ENCODE measurements around the gene SHISAL2B.
"Not testable (repeated sequence)": the region's sequence is repeated elsewhere in the genome, so short reads cannot be mapped to it uniquely, and the experiment has no call there.

SHISAL2B gene

DNA sequence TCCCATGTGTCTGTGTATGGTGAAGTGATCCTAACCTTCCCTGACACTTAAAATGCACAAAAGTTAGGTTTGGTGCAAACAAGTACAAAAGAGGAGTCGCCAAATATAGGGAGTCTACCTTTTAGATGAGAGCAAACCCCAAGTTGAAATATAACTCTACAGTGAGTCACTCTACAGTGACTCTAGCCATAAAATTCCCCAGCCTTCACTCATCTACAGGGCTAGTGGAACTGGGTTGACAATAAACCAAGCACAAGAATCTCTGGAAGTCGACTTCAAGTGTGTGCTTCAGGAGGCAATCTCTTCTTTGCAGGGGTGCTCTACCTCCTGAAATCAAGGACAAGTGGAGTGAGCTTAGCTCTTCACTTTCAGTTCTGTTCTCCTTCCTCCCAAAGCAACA, 3.3 kb downstream of the SHISAL2B start:
- TF ChIP-seq, protein P1, sequence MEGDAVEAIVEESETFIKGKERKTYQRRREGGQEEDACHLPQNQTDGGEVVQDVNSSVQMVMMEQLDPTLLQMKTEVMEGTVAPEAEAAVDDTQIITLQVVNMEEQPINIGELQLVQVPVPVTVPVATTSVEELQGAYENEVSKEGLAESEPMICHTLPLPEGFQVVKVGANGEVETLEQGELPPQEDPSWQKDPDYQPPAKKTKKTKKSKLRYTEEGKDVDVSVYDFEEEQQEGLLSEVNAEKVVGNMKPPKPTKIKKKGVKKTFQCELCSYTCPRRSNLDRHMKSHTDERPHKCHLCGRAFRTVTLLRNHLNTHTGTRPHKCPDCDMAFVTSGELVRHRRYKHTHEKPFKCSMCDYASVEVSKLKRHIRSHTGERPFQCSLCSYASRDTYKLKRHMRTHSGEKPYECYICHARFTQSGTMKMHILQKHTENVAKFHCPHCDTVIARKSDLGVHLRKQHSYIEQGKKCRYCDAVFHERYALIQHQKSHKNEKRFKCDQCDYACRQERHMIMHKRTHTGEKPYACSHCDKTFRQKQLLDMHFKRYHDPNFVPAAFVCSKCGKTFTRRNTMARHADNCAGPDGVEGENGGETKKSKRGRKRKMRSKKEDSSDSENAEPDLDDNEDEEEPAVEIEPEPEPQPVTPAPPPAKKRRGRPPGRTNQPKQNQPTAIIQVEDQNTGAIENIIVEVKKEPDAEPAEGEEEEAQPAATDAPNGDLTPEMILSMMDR (IDR thresholded peaks at IDR 0.05; ENCODE audit: low read depth, low read length), result no peak
- no peak overlapping the region for H3K4me3 ChIP-seq (ENCODE audit: low read depth, low read length)

DNA sequence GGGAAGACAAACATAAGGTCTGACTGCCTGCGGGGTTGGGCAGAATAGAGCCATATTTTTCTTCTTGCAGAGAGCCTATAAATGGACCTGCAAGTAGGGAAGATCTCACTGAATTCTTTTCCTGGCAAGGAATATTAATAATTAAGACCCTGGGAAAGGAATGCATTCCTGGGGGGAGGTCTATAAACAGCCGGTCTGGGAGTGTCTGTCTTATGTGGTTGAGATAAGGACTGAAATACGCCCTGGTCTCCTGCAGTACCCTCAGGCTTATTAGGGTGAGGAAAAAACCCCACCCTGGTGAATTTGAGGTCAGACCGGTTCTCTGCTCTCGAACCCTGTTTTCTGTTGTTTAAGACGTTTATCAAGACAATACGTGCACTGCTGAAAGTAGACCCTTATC, 6.1 kb downstream of the SHISAL2B start:
- H3K4me3 ChIP-seq (ENCODE audit: low read depth, low read length), result not testable (repeated sequence)

DNA sequence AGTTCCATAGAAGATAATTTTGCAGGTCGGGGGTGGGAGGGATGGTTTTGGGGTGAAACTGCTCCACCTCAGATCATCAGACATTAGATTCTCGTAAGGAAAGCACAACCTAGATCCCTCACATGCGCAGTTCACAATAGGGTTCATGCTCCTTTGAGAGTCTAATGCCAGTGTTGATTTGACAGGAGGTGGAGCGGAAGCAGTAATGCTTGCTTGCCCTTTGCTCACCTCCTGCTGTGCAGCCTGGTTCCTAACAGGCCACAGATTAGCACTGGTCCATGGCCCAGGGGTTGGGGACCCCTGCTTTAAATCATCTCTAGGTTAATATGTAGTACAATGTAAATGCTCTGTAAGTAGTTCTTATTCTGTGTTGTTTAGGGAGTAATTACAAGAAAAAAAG, 10.5 kb downstream of the SHISAL2B start:
- TF ChIP-seq, protein P1 (IDR thresholded peaks at IDR 0.05; ENCODE audit: low read depth, low read length), result no peak

DNA sequence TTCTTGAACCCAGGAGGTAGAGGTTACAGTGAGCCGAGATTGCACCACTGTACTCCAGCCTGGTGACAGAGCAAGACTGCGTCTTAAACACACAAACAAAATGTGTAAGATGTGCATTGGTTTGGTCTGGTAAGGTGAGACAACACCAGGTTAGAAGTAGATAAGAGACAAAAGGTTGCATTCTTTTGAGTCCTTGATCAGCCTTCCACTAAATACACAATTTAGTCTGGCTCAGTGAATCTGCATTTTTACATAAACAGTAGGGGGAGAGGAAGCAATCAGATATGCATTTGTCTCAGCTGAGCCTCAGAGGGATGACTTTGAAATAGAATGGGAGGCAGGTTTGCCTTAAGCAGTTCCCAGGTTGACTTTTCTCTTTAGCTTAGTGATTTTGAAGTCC, 15.8 kb downstream of the SHISAL2B start:
- not testable (repeated sequence) for H3K4me3 ChIP-seq (ENCODE audit: low read depth, low read length)

More for the DNA sequence above, 10.5 kb downstream of the SHISAL2B start:
- H3K4me3 ChIP-seq (ENCODE audit: low read depth, low read length), result no peak overlapping the region

DNA sequence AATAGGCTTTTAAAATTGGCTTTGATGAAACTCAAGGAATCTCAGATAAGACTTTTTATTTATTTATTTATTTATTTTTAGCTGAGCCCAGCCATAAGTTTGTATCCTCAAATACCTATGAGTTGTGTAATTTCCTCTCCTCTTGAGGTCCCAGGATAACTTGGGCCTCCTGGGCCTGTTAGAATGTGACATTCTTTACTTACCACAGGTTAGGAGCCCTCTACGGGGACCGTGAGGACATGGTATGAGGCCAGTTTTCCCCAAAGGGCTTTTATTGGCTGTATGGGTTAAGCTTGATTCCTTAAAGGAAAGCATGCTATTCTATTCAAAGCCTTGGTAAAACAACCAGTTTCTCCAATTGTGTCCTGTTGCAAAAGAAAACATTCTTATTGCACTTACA, 16.9 kb downstream of the SHISAL2B start:
- TF ChIP-seq, protein P1 (IDR thresholded peaks at IDR 0.05; ENCODE audit: low read depth, low read length), result no peak
- no peak overlapping the region for H3K4me3 ChIP-seq (ENCODE audit: low read depth, low read length)

DNA sequence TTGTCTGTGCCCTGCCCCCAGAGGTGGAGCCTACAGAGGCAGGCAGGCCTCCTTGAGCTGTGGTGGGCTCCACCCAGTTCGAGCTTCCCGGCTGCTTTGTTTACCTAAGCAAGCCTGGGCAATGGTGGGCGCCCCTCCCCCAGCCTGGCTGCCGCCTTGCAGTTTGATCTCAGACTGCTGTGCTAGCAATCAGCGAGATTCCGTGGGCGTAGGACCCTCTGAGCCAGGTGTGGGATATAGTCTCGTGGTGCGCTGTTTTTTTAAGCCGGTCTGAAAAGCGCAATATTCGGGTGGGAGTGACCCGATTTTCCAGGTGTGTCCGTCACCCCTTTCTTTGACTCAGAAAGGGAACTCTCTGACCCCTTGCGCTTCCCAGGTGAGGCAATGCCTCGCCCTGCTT, 24.2 kb downstream of the SHISAL2B start:
- not testable (repeated sequence) for H3K4me3 ChIP-seq (ENCODE audit: low read depth, low read length)

DNA sequence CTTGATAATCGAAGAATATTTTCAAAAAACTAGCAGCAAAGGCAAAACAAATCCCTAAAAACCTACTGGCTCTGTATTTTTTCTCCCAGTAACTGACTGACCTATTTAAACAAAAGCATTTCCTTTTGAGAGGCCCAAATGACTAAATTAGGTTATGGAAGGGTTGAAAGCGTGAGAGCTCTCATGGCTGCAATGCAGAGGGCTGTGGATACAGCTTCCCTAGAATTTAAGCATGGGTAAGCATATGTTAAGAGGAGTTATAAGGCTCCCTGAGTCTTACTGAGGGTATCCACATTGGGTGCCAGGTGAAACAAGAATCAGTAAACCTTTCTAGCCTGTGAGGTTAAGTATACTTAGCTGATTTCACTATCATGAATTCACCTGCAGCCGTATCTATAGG, 32.3 kb downstream of the SHISAL2B start:
- TF ChIP-seq, protein P1 (IDR thresholded peaks at IDR 0.05; ENCODE audit: low read depth, low read length), result no peak
- H3K4me3 ChIP-seq (ENCODE audit: low read depth, low read length), result no peak overlapping the region

DNA sequence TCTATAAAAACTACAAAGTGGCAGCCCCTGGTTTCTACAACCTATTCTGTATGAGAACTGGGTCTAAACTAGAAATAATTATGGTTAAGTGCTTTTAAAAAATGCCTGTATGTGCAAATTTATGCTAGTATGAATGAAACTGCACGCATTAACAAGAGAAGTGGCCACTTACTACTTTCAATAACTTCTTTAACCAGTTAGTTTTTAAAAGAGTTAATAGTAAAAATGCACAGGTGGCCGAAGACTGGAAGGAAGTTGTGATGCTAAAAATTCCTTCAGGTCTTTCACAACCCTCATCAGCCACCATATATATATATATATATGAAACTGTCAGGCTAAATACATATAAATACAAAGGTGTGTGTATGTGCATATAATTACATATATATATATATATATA, 36.8 kb downstream of the SHISAL2B start:
- no peak overlapping the region for H3K4me3 ChIP-seq (ENCODE audit: low read depth, low read length)
- TF ChIP-seq, protein P1 (IDR thresholded peaks at IDR 0.05; ENCODE audit: low read depth, low read length), result no peak

DNA sequence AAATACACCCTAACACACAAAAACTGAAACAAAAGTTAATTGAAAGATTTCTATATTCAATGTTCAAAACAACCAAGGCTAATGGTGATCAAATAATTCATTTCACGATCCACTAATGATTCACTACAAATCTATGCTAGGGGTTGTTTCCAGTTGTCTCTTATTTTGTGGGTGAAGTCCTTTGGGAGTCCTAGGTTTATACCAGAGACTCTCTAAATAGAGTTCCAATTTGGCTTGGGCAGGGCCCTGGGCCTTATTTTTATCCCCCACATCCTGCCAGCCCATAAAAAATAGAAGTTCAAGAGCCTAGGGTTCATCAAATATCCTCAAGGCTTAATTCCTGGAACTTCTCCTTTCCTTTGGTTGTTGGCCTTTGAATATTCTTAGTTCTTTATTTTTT, 52.1 kb downstream of the SHISAL2B start:
- TF ChIP-seq, protein P1 (IDR thresholded peaks at IDR 0.05; ENCODE audit: low read depth, low read length), result no peak
- no peak overlapping the region for H3K4me3 ChIP-seq (ENCODE audit: low read depth, low read length)
